Astrocyte (in vitro differentiated cells and primary cell): ENCODE measurements around the gene GRK5.

Source experiments
- EZH2 ChIP-seq: IDR thresholded peaks from 2 replicates; pipeline ENCODE4 v1.6.1; 2012; ENCODE audit warnings: mild to moderate bottlenecking, low read length, inconsistent platforms; ENCODE audit not compliant: insufficient read depth
- TF ChIP-seq, protein P1 (sequence below): IDR thresholded peaks from 2 replicates; pipeline ENCODE4 v1.5.1; 2011; ENCODE audit warnings: low read depth, mild to moderate bottlenecking, inconsistent platforms, low read length, moderate library complexity; ENCODE audit not compliant: insufficient read depth

DNA sequence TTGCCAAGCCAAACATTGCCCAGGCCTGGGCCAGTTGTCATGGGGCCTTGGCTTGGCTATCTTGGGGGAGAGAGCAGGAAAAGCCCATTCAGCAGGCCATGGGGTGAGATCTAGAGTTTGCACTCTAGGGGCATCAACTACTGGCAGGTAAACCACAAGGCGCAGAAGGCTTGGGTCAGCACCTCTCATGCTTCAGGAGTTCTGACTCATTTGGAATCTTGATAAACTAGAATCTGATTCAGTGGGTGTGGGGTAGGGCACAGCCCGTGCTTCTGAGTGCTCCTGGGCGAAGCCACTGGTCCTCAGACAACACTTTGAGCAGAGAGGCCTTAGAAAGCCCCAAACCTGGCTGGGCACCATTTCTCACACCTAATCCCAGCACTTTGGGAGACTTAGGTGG lies 254.0 kb downstream of the GRK5 start:
- TF ChIP-seq, protein P1, sequence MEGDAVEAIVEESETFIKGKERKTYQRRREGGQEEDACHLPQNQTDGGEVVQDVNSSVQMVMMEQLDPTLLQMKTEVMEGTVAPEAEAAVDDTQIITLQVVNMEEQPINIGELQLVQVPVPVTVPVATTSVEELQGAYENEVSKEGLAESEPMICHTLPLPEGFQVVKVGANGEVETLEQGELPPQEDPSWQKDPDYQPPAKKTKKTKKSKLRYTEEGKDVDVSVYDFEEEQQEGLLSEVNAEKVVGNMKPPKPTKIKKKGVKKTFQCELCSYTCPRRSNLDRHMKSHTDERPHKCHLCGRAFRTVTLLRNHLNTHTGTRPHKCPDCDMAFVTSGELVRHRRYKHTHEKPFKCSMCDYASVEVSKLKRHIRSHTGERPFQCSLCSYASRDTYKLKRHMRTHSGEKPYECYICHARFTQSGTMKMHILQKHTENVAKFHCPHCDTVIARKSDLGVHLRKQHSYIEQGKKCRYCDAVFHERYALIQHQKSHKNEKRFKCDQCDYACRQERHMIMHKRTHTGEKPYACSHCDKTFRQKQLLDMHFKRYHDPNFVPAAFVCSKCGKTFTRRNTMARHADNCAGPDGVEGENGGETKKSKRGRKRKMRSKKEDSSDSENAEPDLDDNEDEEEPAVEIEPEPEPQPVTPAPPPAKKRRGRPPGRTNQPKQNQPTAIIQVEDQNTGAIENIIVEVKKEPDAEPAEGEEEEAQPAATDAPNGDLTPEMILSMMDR: no peak
- no peak for TF ChIP-seq EZH2
